ENCODE results near the gene WT1. TPM values are rescaled to one million over a fixed set of nuclear protein-coding genes. Genes with fewer than 3 reads are reported as not detected.

WT1 gene
- total and polyA plus RNA-seq, 10 of the 15 experiments (the other 5 are each of a cell fraction or from before 2014, with no cell fraction given): 0.07 to 0.37 (median 0.08) TPM; not detected in 7

- Histone ChIP-seq H3K79me2 (ENCODE audit: control insufficient read depth, insufficient read depth, low read length) (no peaks in the 10 kb centered on the region), H3K4me3 (no peak overlapping the region), H3K4me2 (ENCODE audit: control insufficient read depth, insufficient read depth) (no peak overlapping the region), H2AFZ (ENCODE audit: control insufficient read depth, low read depth, low read length) (no peak overlapping the region), H3K9me3 (replicated peaks; ENCODE audit: control insufficient read depth, insufficient read depth, low read length) (no peaks in the 10 kb centered on the region; the same call in 2 of the 3 replicates), H3K36me3 (ENCODE audit: control insufficient read depth in 2 of 2, insufficient read depth in 2 of 2, low read length in 1 of 2) (no peaks in the 10 kb centered on the region), H3K27ac (ENCODE audit: control insufficient read depth, insufficient read depth) (no peak overlapping the region), H3K27me3 (replicated peaks in 1 of 2; ENCODE audit: control insufficient read depth in 2 of 2, insufficient read depth in 2 of 2, low read length in 1 of 2) (peaks cover 6 to 24% of the 10 kb centered on the region in 2 experiments), H3K4me1 (ENCODE audit: control insufficient read depth, insufficient read depth, low read length) (no peaks in the 10 kb centered on the region), H3K9ac (ENCODE audit: control insufficient read depth, insufficient read depth, low read length) (no peak overlapping the region), H4K20me1 (ENCODE audit: control insufficient read depth, insufficient read depth) (no peaks in the 10 kb centered on the region)
- intact Hi-C loops (cut with micrococcal nuclease; ENCODE audit: unreplicated experiment): no loop called here
- no TSS peak for BruUV-seq (replicated peaks)
- in situ Hi-C loops (cut with MboI): no loop called here
- TF ChIP-seq CREB1 (IDR thresholded peaks at IDR 0.05; ENCODE audit: low read depth) (no peak), RCOR1 (conservative IDR thresholded peaks at IDR 0.05; ENCODE audit: low read depth, low read length) (no peak), NFYA (IDR thresholded peaks at IDR 0.05; ENCODE audit: borderline replicate concordance, low read depth, low read length) (no peak), WRNIP1 (IDR thresholded peaks at IDR 0.05; ENCODE audit: borderline replicate concordance, low read depth, low read length) (no peak)
- DNase-seq (ENCODE audit: low read depth, low spot score): no peak
- POLR2A ChIA-PET: no interaction called here
- CTCF ChIA-PET: no interaction called here
- no peak for FAIRE-seq
- RAD21 ChIA-PET (ENCODE audit: unreplicated experiment): no interaction called here
- SMC1A ChIA-PET (ENCODE audit: uncharacterized antibody, unreplicated experiment): no interaction called here
- no peak for ATAC-seq
- 43% methylated on average over 18 of the region's 18 CpGs for WGBS (ENCODE audit: insufficient coverage, insufficient replicate concordance, low lambda C conversion rate, missing lambda C conversion rate)
These were observed 7.8 kb downstream of the WT1 start for GRCh38 chr11:32427616-32427934.

DNA sequence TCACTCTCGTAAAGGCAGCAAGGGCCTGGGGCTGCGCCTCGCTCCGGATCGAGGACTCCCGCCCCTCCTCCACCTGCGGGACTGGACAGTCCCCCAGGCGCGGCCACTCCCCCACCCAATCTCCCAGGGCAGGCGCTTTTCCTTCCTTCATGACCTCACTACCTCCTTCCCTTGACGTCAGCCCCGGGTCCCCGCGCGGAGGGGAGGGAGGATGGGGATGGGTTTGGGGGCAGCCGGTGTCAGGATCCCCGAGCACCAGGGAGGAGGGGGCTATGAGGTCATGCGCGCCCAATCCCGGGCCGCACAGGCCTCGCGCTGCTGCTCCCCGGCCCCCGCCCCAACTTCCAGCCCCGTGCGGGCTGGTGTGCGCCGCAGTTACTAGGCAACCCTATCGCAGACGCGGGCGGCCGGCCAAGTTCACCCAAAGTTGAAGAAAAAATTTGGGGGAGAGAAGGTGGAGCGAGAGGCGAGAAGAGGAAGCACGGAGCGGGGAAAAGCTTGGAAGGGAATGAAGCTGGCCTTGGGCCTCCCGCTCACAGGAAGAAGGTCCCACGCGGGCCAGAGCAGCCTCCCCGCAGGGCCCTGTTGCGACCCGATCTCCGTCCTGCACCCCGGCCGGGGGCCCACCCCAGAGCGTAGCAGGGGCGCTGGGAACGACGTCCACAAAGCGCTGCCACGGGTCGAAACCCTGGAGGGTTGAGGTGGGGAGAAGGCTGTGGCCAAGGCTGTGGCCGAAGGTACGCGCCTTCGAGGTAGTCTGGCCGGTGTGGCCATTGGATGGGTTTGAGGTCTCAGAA lies 8.3 kb downstream of the WT1 start:
- intact Hi-C loops (cut with micrococcal nuclease; ENCODE audit: unreplicated experiment): no loop called here
- POLR2A ChIA-PET: no interaction called here
- TF ChIP-seq, protein P1, sequence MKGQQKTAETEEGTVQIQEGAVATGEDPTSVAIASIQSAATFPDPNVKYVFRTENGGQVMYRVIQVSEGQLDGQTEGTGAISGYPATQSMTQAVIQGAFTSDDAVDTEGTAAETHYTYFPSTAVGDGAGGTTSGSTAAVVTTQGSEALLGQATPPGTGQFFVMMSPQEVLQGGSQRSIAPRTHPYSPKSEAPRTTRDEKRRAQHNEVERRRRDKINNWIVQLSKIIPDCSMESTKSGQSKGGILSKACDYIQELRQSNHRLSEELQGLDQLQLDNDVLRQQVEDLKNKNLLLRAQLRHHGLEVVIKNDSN (IDR thresholded peaks at IDR 0.05; ENCODE audit: borderline replicate concordance, extremely low read length, insufficient read depth, low read depth, low read length): no peak
- TF ChIP-seq KAT2A (conservative IDR thresholded peaks at IDR 0.05; ENCODE audit: control insufficient read depth, low read depth, low read length): no peak
- TF ChIP-seq, protein P2, sequence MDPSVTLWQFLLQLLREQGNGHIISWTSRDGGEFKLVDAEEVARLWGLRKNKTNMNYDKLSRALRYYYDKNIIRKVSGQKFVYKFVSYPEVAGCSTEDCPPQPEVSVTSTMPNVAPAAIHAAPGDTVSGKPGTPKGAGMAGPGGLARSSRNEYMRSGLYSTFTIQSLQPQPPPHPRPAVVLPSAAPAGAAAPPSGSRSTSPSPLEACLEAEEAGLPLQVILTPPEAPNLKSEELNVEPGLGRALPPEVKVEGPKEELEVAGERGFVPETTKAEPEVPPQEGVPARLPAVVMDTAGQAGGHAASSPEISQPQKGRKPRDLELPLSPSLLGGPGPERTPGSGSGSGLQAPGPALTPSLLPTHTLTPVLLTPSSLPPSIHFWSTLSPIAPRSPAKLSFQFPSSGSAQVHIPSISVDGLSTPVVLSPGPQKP (IDR thresholded peaks at IDR 0.05; ENCODE audit: low read depth, low read length): no peak
- TF ChIP-seq, protein P3, sequence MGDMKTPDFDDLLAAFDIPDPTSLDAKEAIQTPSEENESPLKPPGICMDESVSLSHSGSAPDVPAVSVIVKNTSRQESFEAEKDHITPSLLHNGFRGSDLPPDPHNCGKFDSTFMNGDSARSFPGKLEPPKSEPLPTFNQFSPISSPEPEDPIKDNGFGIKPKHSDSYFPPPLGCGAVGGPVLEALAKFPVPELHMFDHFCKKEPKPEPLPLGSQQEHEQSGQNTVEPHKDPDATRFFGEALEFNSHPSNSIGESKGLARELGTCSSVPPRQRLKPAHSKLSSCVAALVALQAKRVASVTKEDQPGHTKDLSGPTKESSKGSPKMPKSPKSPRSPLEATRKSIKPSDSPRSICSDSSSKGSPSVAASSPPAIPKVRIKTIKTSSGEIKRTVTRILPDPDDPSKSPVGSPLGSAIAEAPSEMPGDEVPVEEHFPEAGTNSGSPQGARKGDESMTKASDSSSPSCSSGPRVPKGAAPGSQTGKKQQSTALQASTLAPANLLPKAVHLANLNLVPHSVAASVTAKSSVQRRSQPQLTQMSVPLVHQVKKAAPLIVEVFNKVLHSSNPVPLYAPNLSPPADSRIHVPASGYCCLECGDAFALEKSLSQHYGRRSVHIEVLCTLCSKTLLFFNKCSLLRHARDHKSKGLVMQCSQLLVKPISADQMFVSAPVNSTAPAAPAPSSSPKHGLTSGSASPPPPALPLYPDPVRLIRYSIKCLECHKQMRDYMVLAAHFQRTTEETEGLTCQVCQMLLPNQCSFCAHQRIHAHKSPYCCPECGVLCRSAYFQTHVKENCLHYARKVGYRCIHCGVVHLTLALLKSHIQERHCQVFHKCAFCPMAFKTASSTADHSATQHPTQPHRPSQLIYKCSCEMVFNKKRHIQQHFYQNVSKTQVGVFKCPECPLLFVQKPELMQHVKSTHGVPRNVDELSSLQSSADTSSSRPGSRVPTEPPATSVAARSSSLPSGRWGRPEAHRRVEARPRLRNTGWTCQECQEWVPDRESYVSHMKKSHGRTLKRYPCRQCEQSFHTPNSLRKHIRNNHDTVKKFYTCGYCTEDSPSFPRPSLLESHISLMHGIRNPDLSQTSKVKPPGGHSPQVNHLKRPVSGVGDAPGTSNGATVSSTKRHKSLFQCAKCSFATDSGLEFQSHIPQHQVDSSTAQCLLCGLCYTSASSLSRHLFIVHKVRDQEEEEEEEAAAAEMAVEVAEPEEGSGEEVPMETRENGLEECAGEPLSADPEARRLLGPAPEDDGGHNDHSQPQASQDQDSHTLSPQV (IDR thresholded peaks at IDR 0.05): no peak
- TF ChIP-seq ZNF384 (IDR thresholded peaks at IDR 0.05; ENCODE audit: borderline replicate concordance, low read depth, low read length): no peak
- TF ChIP-seq NFYB (IDR thresholded peaks at IDR 0.05; ENCODE audit: insufficient read depth, low read depth, low read length): no peak

More for the DNA sequence above, 8.3 kb downstream of the WT1 start:
- RAD21 ChIA-PET (ENCODE audit: unreplicated experiment): no interaction called here
- DNase-seq (ENCODE audit: low read depth, low spot score) (no peak), FAIRE-seq (no peak), ATAC-seq (no peak)
- H3K9ac ChIP-seq (ENCODE audit: control insufficient read depth, insufficient read depth, low read length): no peak overlapping the region
- CTCF ChIA-PET: no interaction called here
- H3K4me3 ChIP-seq: no peak overlapping the region
- H3K27me3 ChIP-seq (replicated peaks in 1 of 2; ENCODE audit: control insufficient read depth in 2 of 2, insufficient read depth in 2 of 2, low read length in 1 of 2): peaks cover 5 to 24% of the 10 kb centered on the region in 2 experiments
- no peak overlapping the region for H3K27ac ChIP-seq (ENCODE audit: control insufficient read depth, insufficient read depth)
- no peaks in the 10 kb centered on the region for H3K36me3 ChIP-seq (ENCODE audit: control insufficient read depth in 2 of 2, insufficient read depth in 2 of 2, low read length in 1 of 2)
- H3K79me2 ChIP-seq (ENCODE audit: control insufficient read depth, insufficient read depth, low read length): no peaks in the 10 kb centered on the region
- H3K9me3 ChIP-seq (replicated peaks; ENCODE audit: control insufficient read depth, insufficient read depth, low read length): no peaks in the 10 kb centered on the region; the same call in 2 of the 3 replicates
- BruUV-seq (replicated peaks): no TSS peak
- in situ Hi-C loops (cut with MboI): no loop called here
- no peaks in the 10 kb centered on the region for H4K20me1 ChIP-seq (ENCODE audit: control insufficient read depth, insufficient read depth)
- H3K4me1 ChIP-seq (ENCODE audit: control insufficient read depth, insufficient read depth, low read length): no peaks in the 10 kb centered on the region
- SMC1A ChIA-PET (ENCODE audit: uncharacterized antibody, unreplicated experiment): no interaction called here
- no peak overlapping the region for H3K4me2 ChIP-seq (ENCODE audit: control insufficient read depth, insufficient read depth)
- no peak overlapping the region for H2AFZ ChIP-seq (ENCODE audit: control insufficient read depth, low read depth, low read length)
- WGBS (ENCODE audit: insufficient coverage, insufficient replicate concordance, low lambda C conversion rate, missing lambda C conversion rate): 32% methylated on average over 52 of the region's 59 CpGs

Measured in GM12878 (cell line).